ENCODE data around the gene ACHE.

DNA sequence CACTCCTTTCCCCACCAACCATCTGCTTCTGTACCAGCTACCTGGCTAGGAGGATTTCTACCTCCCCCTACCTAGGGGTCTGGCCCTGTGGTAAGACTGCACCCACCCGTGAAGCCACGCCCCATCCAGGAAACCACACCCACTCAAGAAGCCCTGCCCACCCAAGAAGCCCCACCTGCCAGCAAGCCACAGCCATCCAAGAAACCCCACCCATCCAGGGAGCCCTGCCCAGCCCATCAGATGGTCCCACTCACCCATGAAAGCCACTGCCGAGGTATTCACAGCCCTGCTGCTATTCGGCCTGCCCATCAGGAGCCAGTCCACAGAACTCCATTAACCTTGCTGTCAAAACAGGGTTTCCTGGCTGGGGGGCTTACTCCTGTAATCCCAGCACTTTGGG lies 38.0 kb upstream of the ACHE start:
- TF ChIP-seq POLR2A (IDR thresholded peaks at IDR 0.05; ENCODE audit: low read depth, low read length) (no peak), POLR2AphosphoS5 (IDR thresholded peaks at IDR 0.05; ENCODE audit: low read depth, low read length) (no peak), TAF1 (IDR thresholded peaks at IDR 0.05; ENCODE audit: borderline replicate concordance, low read depth, low read length) (no peak)

Measured in GM12892 (cell line).